ENCODE data around the gene ANKMY1. TPM values are rescaled to one million over a fixed set of nuclear protein-coding genes. Genes with fewer than 3 reads are reported as not detected.

The ANKMY1 gene
- polyA plus RNA-seq, 1 donor from 2014 or later: 18.4 TPM

Other genes starting within 250 kb of the ANKMY1 start
- gene GPC1, start 122.3 kb downstream of the ANKMY1 start, polyA plus RNA-seq: 0.26 TPM
- gene DUSP28, start 2.4 kb upstream of the ANKMY1 start, polyA plus RNA-seq: 23.4 TPM
- gene RNPEPL1, start 10.5 kb upstream of the ANKMY1 start, polyA plus RNA-seq: 22.6 TPM
- 18.2 TPM for gene CAPN10, start 28.7 kb upstream of the ANKMY1 start, polyA plus RNA-seq
- not detected for gene GPR35, start 67.5 kb upstream of the ANKMY1 start, polyA plus RNA-seq
- not detected for gene AQP12B, start 124.9 kb upstream of the ANKMY1 start, polyA plus RNA-seq
- not detected for gene AQP12A, start 133.9 kb upstream of the ANKMY1 start, polyA plus RNA-seq